ENCODE results near the gene PPP1R37. TPM values are rescaled to one million over a fixed set of nuclear protein-coding genes. Genes with fewer than 3 reads are reported as not detected.
A peak's percentile ranks its signal among the peaks of the same experiment; 100 is the strongest.

Gene PPP1R37
- total and polyA plus RNA-seq, 2 of the 13 experiments (the other 11 are each of a cell fraction or from before 2014, with no cell fraction given) = 9.0 to 14.3 TPM

DNA sequence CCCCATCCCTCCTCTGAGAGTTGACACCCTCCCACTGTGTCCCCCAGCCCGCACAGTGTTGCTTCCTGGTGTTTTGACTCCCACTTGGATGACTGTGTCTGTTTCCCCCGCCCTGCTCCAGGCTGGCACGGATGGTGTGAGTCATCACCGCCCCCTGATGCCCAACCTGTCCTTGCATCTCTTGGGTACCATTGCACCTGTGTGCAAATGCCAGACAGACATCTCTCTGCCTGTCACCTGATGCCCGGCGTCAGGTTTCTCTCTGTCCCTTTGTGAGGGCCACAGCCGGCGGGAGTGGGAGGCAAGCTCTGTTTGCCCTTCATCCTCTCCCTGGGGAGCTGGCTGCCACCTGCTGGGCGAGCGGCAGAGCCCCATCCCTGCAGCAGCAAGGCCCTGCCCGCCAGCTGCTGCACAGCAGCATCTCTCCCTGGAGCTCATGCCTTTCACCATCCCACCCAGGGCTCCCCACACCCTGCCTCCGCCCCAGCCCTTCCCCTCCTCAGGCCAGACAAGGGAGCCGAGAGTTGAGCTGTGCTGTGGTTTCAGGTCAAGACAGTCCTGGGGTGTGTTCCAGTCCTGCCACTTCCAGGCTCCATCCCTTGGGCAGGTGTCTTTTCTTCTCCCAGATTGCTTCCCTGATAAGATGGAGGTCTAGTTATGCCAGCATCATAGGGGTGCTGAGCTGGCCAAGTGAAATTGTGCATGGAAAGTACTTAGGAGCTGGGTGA lies 38.1 kb downstream of the PPP1R37 start (continued):
- TF ChIP-seq, protein P1, sequence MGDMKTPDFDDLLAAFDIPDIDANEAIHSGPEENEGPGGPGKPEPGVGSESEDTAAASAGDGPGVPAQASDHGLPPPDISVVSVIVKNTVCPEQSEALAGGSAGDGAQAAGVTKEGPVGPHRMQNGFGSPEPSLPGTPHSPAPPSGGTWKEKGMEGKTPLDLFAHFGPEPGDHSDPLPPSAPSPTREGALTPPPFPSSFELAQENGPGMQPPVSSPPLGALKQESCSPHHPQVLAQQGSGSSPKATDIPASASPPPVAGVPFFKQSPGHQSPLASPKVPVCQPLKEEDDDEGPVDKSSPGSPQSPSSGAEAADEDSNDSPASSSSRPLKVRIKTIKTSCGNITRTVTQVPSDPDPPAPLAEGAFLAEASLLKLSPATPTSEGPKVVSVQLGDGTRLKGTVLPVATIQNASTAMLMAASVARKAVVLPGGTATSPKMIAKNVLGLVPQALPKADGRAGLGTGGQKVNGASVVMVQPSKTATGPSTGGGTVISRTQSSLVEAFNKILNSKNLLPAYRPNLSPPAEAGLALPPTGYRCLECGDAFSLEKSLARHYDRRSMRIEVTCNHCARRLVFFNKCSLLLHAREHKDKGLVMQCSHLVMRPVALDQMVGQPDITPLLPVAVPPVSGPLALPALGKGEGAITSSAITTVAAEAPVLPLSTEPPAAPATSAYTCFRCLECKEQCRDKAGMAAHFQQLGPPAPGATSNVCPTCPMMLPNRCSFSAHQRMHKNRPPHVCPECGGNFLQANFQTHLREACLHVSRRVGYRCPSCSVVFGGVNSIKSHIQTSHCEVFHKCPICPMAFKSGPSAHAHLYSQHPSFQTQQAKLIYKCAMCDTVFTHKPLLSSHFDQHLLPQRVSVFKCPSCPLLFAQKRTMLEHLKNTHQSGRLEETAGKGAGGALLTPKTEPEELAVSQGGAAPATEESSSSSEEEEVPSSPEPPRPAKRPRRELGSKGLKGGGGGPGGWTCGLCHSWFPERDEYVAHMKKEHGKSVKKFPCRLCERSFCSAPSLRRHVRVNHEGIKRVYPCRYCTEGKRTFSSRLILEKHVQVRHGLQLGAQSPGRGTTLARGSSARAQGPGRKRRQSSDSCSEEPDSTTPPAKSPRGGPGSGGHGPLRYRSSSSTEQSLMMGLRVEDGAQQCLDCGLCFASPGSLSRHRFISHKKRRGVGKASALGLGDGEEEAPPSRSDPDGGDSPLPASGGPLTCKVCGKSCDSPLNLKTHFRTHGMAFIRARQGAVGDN (CRISPR knock-in tag; IDR thresholded peaks at IDR 0.05) = peak; percentile 41; the same call in 1 of the 2 replicates
- no peak for TF ChIP-seq FOXM1 (CRISPR knock-in tag; IDR thresholded peaks at IDR 0.05)
- no peak for TF ChIP-seq SIN3A (IDR thresholded peaks at IDR 0.05; ENCODE audit: borderline replicate concordance, low read depth, low read length)
- TF ChIP-seq, protein P2, sequence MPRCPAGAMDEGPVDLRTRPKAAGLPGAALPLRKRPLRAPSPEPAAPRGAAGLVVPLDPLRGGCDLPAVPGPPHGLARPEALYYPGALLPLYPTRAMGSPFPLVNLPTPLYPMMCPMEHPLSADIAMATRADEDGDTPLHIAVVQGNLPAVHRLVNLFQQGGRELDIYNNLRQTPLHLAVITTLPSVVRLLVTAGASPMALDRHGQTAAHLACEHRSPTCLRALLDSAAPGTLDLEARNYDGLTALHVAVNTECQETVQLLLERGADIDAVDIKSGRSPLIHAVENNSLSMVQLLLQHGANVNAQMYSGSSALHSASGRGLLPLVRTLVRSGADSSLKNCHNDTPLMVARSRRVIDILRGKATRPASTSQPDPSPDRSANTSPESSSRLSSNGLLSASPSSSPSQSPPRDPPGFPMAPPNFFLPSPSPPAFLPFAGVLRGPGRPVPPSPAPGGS (CRISPR knock-in tag; IDR thresholded peaks at IDR 0.05) = no peak
- no peak for TF ChIP-seq MEIS1 (CRISPR knock-in tag; IDR thresholded peaks at IDR 0.05; ENCODE audit: borderline replicate concordance)
- no peak for TF ChIP-seq ARNTL (CRISPR knock-in tag; IDR thresholded peaks at IDR 0.05)
- TF ChIP-seq, protein P3, sequence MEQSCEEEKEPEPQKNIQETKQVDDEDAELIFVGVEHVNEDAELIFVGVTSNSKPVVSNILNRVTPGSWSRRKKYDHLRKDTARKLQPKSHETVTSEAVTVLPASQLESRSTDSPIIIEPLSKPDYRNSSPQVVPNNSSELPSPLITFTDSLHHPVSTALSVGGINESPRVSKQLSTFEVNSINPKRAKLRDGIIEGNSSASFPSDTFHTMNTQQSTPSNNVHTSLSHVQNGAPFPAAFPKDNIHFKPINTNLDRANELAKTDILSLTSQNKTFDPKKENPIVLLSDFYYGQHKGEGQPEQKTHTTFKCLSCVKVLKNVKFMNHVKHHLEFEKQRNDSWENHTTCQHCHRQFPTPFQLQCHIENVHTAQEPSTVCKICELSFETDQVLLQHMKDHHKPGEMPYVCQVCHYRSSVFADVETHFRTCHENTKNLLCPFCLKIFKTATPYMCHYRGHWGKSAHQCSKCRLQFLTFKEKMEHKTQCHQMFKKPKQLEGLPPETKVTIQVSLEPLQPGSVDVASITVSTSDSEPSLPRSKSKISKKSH (CRISPR knock-in tag; IDR thresholded peaks at IDR 0.05; ENCODE audit: borderline replicate concordance) = no peak
- TF ChIP-seq ZNF775 (CRISPR knock-in tag; IDR thresholded peaks at IDR 0.05; ENCODE audit: borderline replicate concordance) = no peak
- TF ChIP-seq, protein P4, sequence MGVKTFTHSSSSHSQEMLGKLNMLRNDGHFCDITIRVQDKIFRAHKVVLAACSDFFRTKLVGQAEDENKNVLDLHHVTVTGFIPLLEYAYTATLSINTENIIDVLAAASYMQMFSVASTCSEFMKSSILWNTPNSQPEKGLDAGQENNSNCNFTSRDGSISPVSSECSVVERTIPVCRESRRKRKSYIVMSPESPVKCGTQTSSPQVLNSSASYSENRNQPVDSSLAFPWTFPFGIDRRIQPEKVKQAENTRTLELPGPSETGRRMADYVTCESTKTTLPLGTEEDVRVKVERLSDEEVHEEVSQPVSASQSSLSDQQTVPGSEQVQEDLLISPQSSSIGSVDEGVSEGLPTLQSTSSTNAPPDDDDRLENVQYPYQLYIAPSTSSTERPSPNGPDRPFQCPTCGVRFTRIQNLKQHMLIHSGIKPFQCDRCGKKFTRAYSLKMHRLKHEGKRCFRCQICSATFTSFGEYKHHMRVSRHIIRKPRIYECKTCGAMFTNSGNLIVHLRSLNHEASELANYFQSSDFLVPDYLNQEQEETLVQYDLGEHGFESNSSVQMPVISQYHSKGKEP (CRISPR knock-in tag; IDR thresholded peaks at IDR 0.05) = no peak
- no peak for TF ChIP-seq CBX2 (IDR thresholded peaks at IDR 0.05; ENCODE audit: low read depth, low read length)
- no peak for TF ChIP-seq CBX2 (CRISPR knock-in tag; IDR thresholded peaks at IDR 0.05; ENCODE audit: low read depth)
- TF ChIP-seq HOXA5 (CRISPR knock-in tag; IDR thresholded peaks at IDR 0.05) = no peak
- no peak for TF ChIP-seq ATRX (CRISPR knock-in tag; IDR thresholded peaks at IDR 0.05; ENCODE audit: borderline replicate concordance)
- TF ChIP-seq THYN1 (CRISPR knock-in tag; IDR thresholded peaks at IDR 0.05; ENCODE audit: borderline replicate concordance, low read depth) = no peak
- TF ChIP-seq PLRG1 (conservative IDR thresholded peaks at IDR 0.05) = no peak
- TF ChIP-seq ZNF614 (CRISPR knock-in tag; IDR thresholded peaks at IDR 0.05; ENCODE audit: borderline replicate concordance) = no peak
- TF ChIP-seq MXD4 (CRISPR knock-in tag; IDR thresholded peaks at IDR 0.05) = no peak
- TF ChIP-seq MBD4 (IDR thresholded peaks at IDR 0.05; ENCODE audit: borderline replicate concordance, low read length) = no peak
- no peak for TF ChIP-seq MEIS2 (CRISPR knock-in tag; IDR thresholded peaks at IDR 0.05)
- no peak for TF ChIP-seq ZNF703 (CRISPR knock-in tag; IDR thresholded peaks at IDR 0.05; ENCODE audit: borderline replicate concordance)
- TF ChIP-seq, protein P5, sequence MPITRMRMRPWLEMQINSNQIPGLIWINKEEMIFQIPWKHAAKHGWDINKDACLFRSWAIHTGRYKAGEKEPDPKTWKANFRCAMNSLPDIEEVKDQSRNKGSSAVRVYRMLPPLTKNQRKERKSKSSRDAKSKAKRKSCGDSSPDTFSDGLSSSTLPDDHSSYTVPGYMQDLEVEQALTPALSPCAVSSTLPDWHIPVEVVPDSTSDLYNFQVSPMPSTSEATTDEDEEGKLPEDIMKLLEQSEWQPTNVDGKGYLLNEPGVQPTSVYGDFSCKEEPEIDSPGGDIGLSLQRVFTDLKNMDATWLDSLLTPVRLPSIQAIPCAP (CRISPR knock-in tag; IDR thresholded peaks at IDR 0.05; ENCODE audit: low read depth) = no peak

Measured in HepG2 (cell line).